Type B pancreatic cell (in vitro differentiated cells): Measurements from ENCODE around the gene TIAM2. TPM values are rescaled to one million over a fixed set of nuclear protein-coding genes. Genes with fewer than 3 reads are reported as not detected.
A peak's percentile ranks its signal among the peaks of the same experiment; 100 is the strongest.

Source experiments
- DNase-seq: peaks from one replicate; pipeline ENCODE4 v3.0.0; 2021; ENCODE audit warnings: mixed read lengths; ENCODE audit not compliant: unreplicated experiment; ENCODE audit errors: extremely low spot score
- H3K27ac Mint-ChIP-seq: 2 replicates; pipeline ENCODE4 v1.8.0; 2021; ENCODE audit warnings: mild to moderate bottlenecking, mixed read lengths
- H3K27me3 Mint-ChIP-seq: 2 replicates; pipeline ENCODE4 v1.8.0; 2021; ENCODE audit warnings: mixed read lengths
- H3K36me3 Mint-ChIP-seq: 2 replicates; pipeline ENCODE4 v1.8.0; 2021; ENCODE audit warnings: mixed read lengths
- H3K4me1 Mint-ChIP-seq: one replicate; pipeline ENCODE4 v1.8.0; 2021; ENCODE audit warnings: mixed read lengths; ENCODE audit not compliant: unreplicated experiment
- H3K4me3 Mint-ChIP-seq: 2 replicates; pipeline ENCODE4 v1.8.0; 2021; ENCODE audit warnings: mild to moderate bottlenecking, mixed read lengths
- H3K9me3 Mint-ChIP-seq: 2 replicates; pipeline ENCODE4 v1.8.0; 2021; ENCODE audit warnings: mixed read lengths
- CTCF ChIP-seq: fragments of 200-600 bp; sonication (generic); conservative IDR thresholded peaks from 2 replicates; pipeline ENCODE4 v1.5.0; 2021; ENCODE audit warnings: antibody characterized with exemption, mild to moderate bottlenecking
- total RNA-seq: library from RNA; stranded (reverse); gene quantifications from 2 replicates; pipeline ENCODE4 v1.2.1, GENCODE V29; 2021; ENCODE audit warnings: low replicate concordance

TIAM2 gene
- total RNA-seq, 1 donor from 2014 or later, result 13.5 TPM

GRCh38 chr6:155107432-155108069, 112.4 kb downstream of the TIAM2 start:
- TF ChIP-seq CTCF, result no peak
- H3K9me3 Mint-ChIP-seq, result no peaks in the 10 kb centered on the region
- H3K27ac Mint-ChIP-seq, result no peak overlapping the region
- peaks cover 28% of the 10 kb centered on the region for H3K4me1 Mint-ChIP-seq
- H3K4me3 Mint-ChIP-seq, result no peak overlapping the region
- no peak for DNase-seq
- no peaks in the 10 kb centered on the region for H3K36me3 Mint-ChIP-seq
- no peaks in the 10 kb centered on the region for H3K27me3 Mint-ChIP-seq

- no peak for DNase-seq
- no peak overlapping the region for H3K4me3 Mint-ChIP-seq
- H3K4me1 Mint-ChIP-seq, result peaks cover 33% of the 10 kb centered on the region
- H3K9me3 Mint-ChIP-seq, result no peaks in the 10 kb centered on the region
- TF ChIP-seq CTCF, result no peak
- no peaks in the 10 kb centered on the region for H3K27me3 Mint-ChIP-seq
- no peak overlapping the region for H3K27ac Mint-ChIP-seq
- no peaks in the 10 kb centered on the region for H3K36me3 Mint-ChIP-seq
Measured at GRCh38 chr6:155108070-155108820, 113.1 kb downstream of the TIAM2 start.

GRCh38 chr6:155110721-155111120, 115.6 kb downstream of the TIAM2 start:
- no peaks in the 10 kb centered on the region for H3K9me3 Mint-ChIP-seq
- no peaks in the 10 kb centered on the region for H3K36me3 Mint-ChIP-seq
- H3K27ac Mint-ChIP-seq, result peak overlapping the region; percentile 42

GRCh38 chr6:155112757-155113156, 117.6 kb downstream of the TIAM2 start:
- Mint-ChIP-seq H3K27ac (no peak overlapping the region), H3K9me3 (no peaks in the 10 kb centered on the region), H3K4me3 (no peak overlapping the region), H3K4me1 (peaks cover 22% of the 10 kb centered on the region), H3K36me3 (no peaks in the 10 kb centered on the region), H3K27me3 (no peaks in the 10 kb centered on the region)
- TF ChIP-seq CTCF, result no peak
- DNase-seq, result no peak

More at GRCh38 chr6:155110721-155111120, 115.6 kb downstream of the TIAM2 start:
- TF ChIP-seq CTCF, result no peak
- no peak for DNase-seq
- Mint-ChIP-seq H3K27me3 (no peaks in the 10 kb centered on the region), H3K4me1 (peaks cover 33% of the 10 kb centered on the region), H3K4me3 (no peak overlapping the region)

- H3K36me3 Mint-ChIP-seq, result no peaks in the 10 kb centered on the region
- peaks cover 16% of the 10 kb centered on the region for H3K4me1 Mint-ChIP-seq
- no peak for TF ChIP-seq CTCF
- H3K27ac Mint-ChIP-seq, result no peak overlapping the region
- no peak overlapping the region for H3K4me3 Mint-ChIP-seq
- DNase-seq, result no peak
- no peaks in the 10 kb centered on the region for H3K27me3 Mint-ChIP-seq
- H3K9me3 Mint-ChIP-seq, result no peaks in the 10 kb centered on the region
Measured at GRCh38 chr6:155115893-155116570, 120.9 kb downstream of the TIAM2 start.
